ENCODE data around the gene CAPN2. TPM values are rescaled to one million over a fixed set of nuclear protein-coding genes. Genes with fewer than 3 reads are reported as not detected.
"Not testable (repeated sequence)": the region's sequence is repeated elsewhere in the genome, so short reads cannot be mapped to it uniquely, and the experiment has no call there.

The CAPN2 gene
- polyA plus RNA-seq, 4 donors = 47.0 to 115 (median 68.8) TPM

- Histone ChIP-seq H3K27ac (ENCODE audit: low read depth in 1 of 3, low read length in 2 of 3) (no peak overlapping the region), H3K27me3 (ENCODE audit: control insufficient read depth in 3 of 3, insufficient read depth in 3 of 3, low read length in 3 of 3) (no peaks in the 10 kb centered on the region), H3K4me3 (ENCODE audit: low read depth in 1 of 3, low read length in 3 of 3) (no peak overlapping the region), H3K9me3 (ENCODE audit: control insufficient read depth in 2 of 2, insufficient read depth in 1 of 2, low read depth in 1 of 2, low read length in 1 of 2) (no peaks in the 10 kb centered on the region), H3K36me3 (ENCODE audit: control insufficient read depth in 3 of 3, insufficient read depth in 2 of 3, low read depth in 1 of 3, low read length in 3 of 3) (peaks cover 8 to 34% (median 16%) of the 10 kb centered on the region in 3 donors), H3K4me1 (ENCODE audit: control insufficient read depth in 3 of 3, insufficient read depth in 2 of 3, low read depth in 1 of 3, low read length in 2 of 3) (no peaks in the 10 kb centered on the region)
- FAIRE-seq (no peak), DNase-seq (no peak)
- 88 to 96% (median 95%) methylated on average over 3 of the region's 3 CpGs for WGBS, 3 donors
Observed at GRCh38 chr1:223815865-223816264, 103.5 kb downstream of the CAPN2 start.

- not testable (repeated sequence) for H3K4me3 ChIP-seq (ENCODE audit: low read depth in 1 of 3, low read length in 3 of 3); H3K4me1 ChIP-seq (ENCODE audit: control insufficient read depth in 3 of 3, insufficient read depth in 2 of 3, low read depth in 1 of 3, low read length in 2 of 3); H3K27me3 ChIP-seq (ENCODE audit: control insufficient read depth in 3 of 3, insufficient read depth in 3 of 3, low read length in 3 of 3); H3K27ac ChIP-seq (ENCODE audit: low read depth in 1 of 3, low read length in 2 of 3); FAIRE-seq; H3K9me3 ChIP-seq (ENCODE audit: control insufficient read depth in 2 of 2, insufficient read depth in 1 of 2, low read depth in 1 of 2, low read length in 1 of 2); DNase-seq
- H3K36me3 ChIP-seq (ENCODE audit: control insufficient read depth in 3 of 3, insufficient read depth in 2 of 3, low read depth in 1 of 3, low read length in 3 of 3) = peaks cover 8 to 33% (median 13%) of the 10 kb centered on the region in 3 donors
Observed at GRCh38 chr1:223817265-223817664, 104.9 kb downstream of the CAPN2 start.

- H3K36me3 ChIP-seq (ENCODE audit: control insufficient read depth in 3 of 3, insufficient read depth in 2 of 3, low read depth in 1 of 3, low read length in 3 of 3) = peaks cover 0 to 20% (median 6%) of the 10 kb centered on the region in 3 donors
- DNase-seq (peak in 1 of 2 donors; percentile 15), FAIRE-seq (no peak)
- no peaks in the 10 kb centered on the region for H3K27me3 ChIP-seq (ENCODE audit: control insufficient read depth in 3 of 3, insufficient read depth in 3 of 3, low read length in 3 of 3)
- H3K9me3 ChIP-seq (ENCODE audit: control insufficient read depth in 2 of 2, insufficient read depth in 1 of 2, low read depth in 1 of 2, low read length in 1 of 2) = no peaks in the 10 kb centered on the region
- peaks cover 0 to 4% (median 0%) of the 10 kb centered on the region in 3 donors for H3K4me1 ChIP-seq (ENCODE audit: control insufficient read depth in 3 of 3, insufficient read depth in 2 of 3, low read depth in 1 of 3, low read length in 2 of 3)
- no peak overlapping the region for H3K4me3 ChIP-seq (ENCODE audit: low read depth in 1 of 3, low read length in 3 of 3)
- H3K27ac ChIP-seq (ENCODE audit: low read depth in 1 of 3, low read length in 2 of 3) = no peak overlapping the region
- 58 to 66% (median 60%) methylated on average over 4 of the region's 4 CpGs for WGBS, 3 donors
Observed at GRCh38 chr1:223819730-223820514, 107.6 kb downstream of the CAPN2 start.

GRCh38 chr1:223820515-223820858 lies 108.1 kb downstream of the CAPN2 start:
- H3K36me3 ChIP-seq (ENCODE audit: control insufficient read depth in 3 of 3, insufficient read depth in 2 of 3, low read depth in 1 of 3, low read length in 3 of 3) = peaks cover 0 to 20% (median 6%) of the 10 kb centered on the region in 3 donors
- FAIRE-seq (no peak), DNase-seq (no peak)
- H3K27me3 ChIP-seq (ENCODE audit: control insufficient read depth in 3 of 3, insufficient read depth in 3 of 3, low read length in 3 of 3) = no peaks in the 10 kb centered on the region
- WGBS, 3 donors = 75 to 94% (median 90%) methylated on average over 2 of the region's 2 CpGs
- H3K27ac ChIP-seq (ENCODE audit: low read depth in 1 of 3, low read length in 2 of 3) = no peak overlapping the region
- no peak overlapping the region for H3K4me3 ChIP-seq (ENCODE audit: low read depth in 1 of 3, low read length in 3 of 3)
- H3K4me1 ChIP-seq (ENCODE audit: control insufficient read depth in 3 of 3, insufficient read depth in 2 of 3, low read depth in 1 of 3, low read length in 2 of 3) = peaks cover 0 to 4% (median 0%) of the 10 kb centered on the region in 3 donors
- H3K9me3 ChIP-seq (ENCODE audit: control insufficient read depth in 2 of 2, insufficient read depth in 1 of 2, low read depth in 1 of 2, low read length in 1 of 2) = no peaks in the 10 kb centered on the region

- Histone ChIP-seq H3K4me1 (ENCODE audit: control insufficient read depth in 3 of 3, insufficient read depth in 2 of 3, low read depth in 1 of 3, low read length in 2 of 3) (peaks cover 0 to 6% (median 0%) of the 10 kb centered on the region in 3 donors), H3K9me3 (ENCODE audit: control insufficient read depth in 2 of 2, insufficient read depth in 1 of 2, low read depth in 1 of 2, low read length in 1 of 2) (no peaks in the 10 kb centered on the region), H3K27ac (ENCODE audit: low read depth in 1 of 3, low read length in 2 of 3) (no peak overlapping the region), H3K4me3 (ENCODE audit: low read depth in 1 of 3, low read length in 3 of 3) (no peak overlapping the region), H3K36me3 (ENCODE audit: control insufficient read depth in 3 of 3, insufficient read depth in 2 of 3, low read depth in 1 of 3, low read length in 3 of 3) (peaks cover 0 to 20% (median 5%) of the 10 kb centered on the region in 3 donors), H3K27me3 (ENCODE audit: control insufficient read depth in 3 of 3, insufficient read depth in 3 of 3, low read length in 3 of 3) (no peaks in the 10 kb centered on the region)
- DNase-seq (no peak), FAIRE-seq (no peak)
- WGBS, 3 donors = 89 to 90% (median 90%) methylated on average over 11 of the region's 11 CpGs
Observed at GRCh38 chr1:223820971-223821370, 108.6 kb downstream of the CAPN2 start.

GRCh38 chr1:223824287-223824686 lies 111.9 kb downstream of the CAPN2 start:
- Histone ChIP-seq H3K9me3 (ENCODE audit: control insufficient read depth in 2 of 2, insufficient read depth in 1 of 2, low read depth in 1 of 2, low read length in 1 of 2) (no peaks in the 10 kb centered on the region), H3K27ac (ENCODE audit: low read depth in 1 of 3, low read length in 2 of 3) (no peak overlapping the region), H3K36me3 (ENCODE audit: control insufficient read depth in 3 of 3, insufficient read depth in 2 of 3, low read depth in 1 of 3, low read length in 3 of 3) (peaks cover 0 to 5% (median 5%) of the 10 kb centered on the region in 3 donors), H3K27me3 (ENCODE audit: control insufficient read depth in 3 of 3, insufficient read depth in 3 of 3, low read length in 3 of 3) (no peaks in the 10 kb centered on the region), H3K4me1 (ENCODE audit: control insufficient read depth in 3 of 3, insufficient read depth in 2 of 3, low read depth in 1 of 3, low read length in 2 of 3) (peaks cover 0 to 11% (median 0%) of the 10 kb centered on the region in 3 donors), H3K4me3 (ENCODE audit: low read depth in 1 of 3, low read length in 3 of 3) (no peak overlapping the region)
- no peak for FAIRE-seq
- DNase-seq = no peak
- 83 to 93% (median 90%) methylated on average over 9 of the region's 9 CpGs for WGBS, 3 donors

GRCh38 chr1:223824712-223825111 lies 112.4 kb downstream of the CAPN2 start:
- Histone ChIP-seq H3K27me3 (ENCODE audit: control insufficient read depth in 3 of 3, insufficient read depth in 3 of 3, low read length in 3 of 3) (no peaks in the 10 kb centered on the region), H3K9me3 (ENCODE audit: control insufficient read depth in 2 of 2, insufficient read depth in 1 of 2, low read depth in 1 of 2, low read length in 1 of 2) (no peaks in the 10 kb centered on the region), H3K4me3 (ENCODE audit: low read depth in 1 of 3, low read length in 3 of 3) (no peak overlapping the region), H3K36me3 (ENCODE audit: control insufficient read depth in 3 of 3, insufficient read depth in 2 of 3, low read depth in 1 of 3, low read length in 3 of 3) (peaks cover 0 to 5% (median 5%) of the 10 kb centered on the region in 3 donors), H3K27ac (ENCODE audit: low read depth in 1 of 3, low read length in 2 of 3) (no peak overlapping the region), H3K4me1 (ENCODE audit: control insufficient read depth in 3 of 3, insufficient read depth in 2 of 3, low read depth in 1 of 3, low read length in 2 of 3) (peaks cover 0 to 11% (median 0%) of the 10 kb centered on the region in 3 donors)
- 91 to 95% (median 92%) methylated on average over 4 of the region's 4 CpGs for WGBS, 3 donors
- FAIRE-seq (no peak), DNase-seq (no peak)

Data from small intestine (tissue), 7 donors.